ENCODE measurements around the gene TTC22. TPM values are rescaled to one million over a fixed set of nuclear protein-coding genes. Genes with fewer than 3 reads are reported as not detected.

Gene TTC22
- total and polyA plus RNA-seq, 2 of the 4 experiments (the other 2 are of a cell fraction), result not detected

DNA sequence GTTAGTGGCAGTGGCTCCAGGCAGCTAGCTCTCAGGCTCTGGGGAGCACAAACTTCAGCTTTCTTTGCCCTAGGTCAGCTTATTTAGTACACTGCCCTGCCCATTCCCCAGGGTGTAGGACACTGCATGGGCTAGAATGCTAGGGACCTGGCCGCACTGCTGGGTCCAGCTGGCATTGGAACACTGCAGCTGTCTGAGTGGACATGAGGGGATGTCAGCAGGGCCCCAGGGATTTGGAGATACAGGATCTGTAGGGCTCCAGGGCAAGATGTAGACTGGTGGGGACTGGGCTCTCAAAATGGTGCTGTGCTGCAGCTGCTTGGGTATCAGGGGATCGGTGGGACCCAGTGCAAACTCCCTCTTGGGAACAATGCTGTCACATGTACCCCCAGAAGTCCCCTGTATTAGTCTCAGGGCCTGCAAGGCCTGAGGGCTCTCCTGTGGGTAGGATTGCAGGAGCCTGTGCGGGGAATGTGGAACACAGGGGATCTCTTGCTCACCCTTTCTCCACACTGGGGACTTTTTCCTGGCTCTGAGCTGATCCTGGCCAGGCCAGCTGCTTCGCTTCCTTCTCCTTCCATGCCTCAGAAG lies 25.2 kb upstream of the TTC22 start:
- no TSS peak for BruUV-seq (replicated peaks)
- Histone ChIP-seq H2BK20ac (ENCODE audit: low read depth, low read length) (no peak overlapping the region), H3K4me1 (ENCODE audit: control insufficient read depth, insufficient read depth, low read length) (no peaks in the 10 kb centered on the region), H3K9me1 (ENCODE audit: insufficient read depth, low read length) (no peaks in the 10 kb centered on the region), H3K56ac (ENCODE audit: extremely low read depth, insufficient read depth, low read length) (no peak overlapping the region), H2AFZ (replicated peaks; ENCODE audit: low read length, poor library complexity) (no peak overlapping the region), H2BK15ac (ENCODE audit: low read depth, low read length) (no peak overlapping the region), H2BK120ac (ENCODE audit: low read depth, low read length) (no peak overlapping the region), H3K27ac (ENCODE audit: insufficient read depth, low read length) (no peak overlapping the region), H4K20me1 (ENCODE audit: insufficient read depth, low read length) (no peaks in the 10 kb centered on the region), H3K27me3 (ENCODE audit: control insufficient read depth, insufficient read depth, low read length) (peaks cover 17% of the 10 kb centered on the region), H3K4me3 (ENCODE audit: insufficient read depth, low read depth, low read length) (no peak overlapping the region), H3K79me1 (ENCODE audit: low read depth in 1 of 2, low read length in 2 of 2) (no peaks in the 10 kb centered on the region), H3K23ac (ENCODE audit: low read depth, low read length) (no peak overlapping the region), H3K4ac (ENCODE audit: low read depth, low read length) (no peak overlapping the region), H3K36me3 (ENCODE audit: control insufficient read depth, insufficient read depth, low read length) (no peaks in the 10 kb centered on the region), H3K4me2 (ENCODE audit: low read depth, low read length) (no peak overlapping the region), H4K91ac (ENCODE audit: insufficient read depth, low read depth, low read length) (no peak overlapping the region), H2AK5ac (ENCODE audit: low read depth, low read length) (no peak overlapping the region), H2AK9ac (replicated peaks; ENCODE audit: low read depth, low read length, poor library complexity) (no peak overlapping the region), H4K8ac (ENCODE audit: low read depth in 2 of 2, low read length in 2 of 2) (no peak overlapping the region), H3K9me3 (ENCODE audit: control insufficient read depth, insufficient read depth, low read length) (peaks cover 19% of the 10 kb centered on the region), H4K5ac (ENCODE audit: low read depth, low read length) (no peak overlapping the region), H2BK5ac (ENCODE audit: low read depth, low read length, poor library complexity, severe bottlenecking) (no peak overlapping the region), H3K14ac (replicated peaks; ENCODE audit: low read depth, low read length) (no peak overlapping the region), H3K9ac (ENCODE audit: low read depth, low read length) (no peak overlapping the region), H3K18ac (ENCODE audit: low read depth, low read length) (no peak overlapping the region)
- TF ChIP-seq, protein P1, sequence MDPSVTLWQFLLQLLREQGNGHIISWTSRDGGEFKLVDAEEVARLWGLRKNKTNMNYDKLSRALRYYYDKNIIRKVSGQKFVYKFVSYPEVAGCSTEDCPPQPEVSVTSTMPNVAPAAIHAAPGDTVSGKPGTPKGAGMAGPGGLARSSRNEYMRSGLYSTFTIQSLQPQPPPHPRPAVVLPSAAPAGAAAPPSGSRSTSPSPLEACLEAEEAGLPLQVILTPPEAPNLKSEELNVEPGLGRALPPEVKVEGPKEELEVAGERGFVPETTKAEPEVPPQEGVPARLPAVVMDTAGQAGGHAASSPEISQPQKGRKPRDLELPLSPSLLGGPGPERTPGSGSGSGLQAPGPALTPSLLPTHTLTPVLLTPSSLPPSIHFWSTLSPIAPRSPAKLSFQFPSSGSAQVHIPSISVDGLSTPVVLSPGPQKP (IDR thresholded peaks at IDR 0.05; ENCODE audit: borderline replicate concordance, low read depth, low read length), result no peak
- TF ChIP-seq BHLHE40 (IDR thresholded peaks at IDR 0.05; ENCODE audit: low read depth, low read length), result no peak
- no peak for TF ChIP-seq RAD21 (IDR thresholded peaks at IDR 0.05; ENCODE audit: low read length)
- no peak for TF ChIP-seq FOS (IDR thresholded peaks at IDR 0.05; ENCODE audit: low read depth, low read length)
- TF ChIP-seq MAZ (IDR thresholded peaks at IDR 0.05; ENCODE audit: borderline replicate concordance, low read depth, low read length), result no peak
- TF ChIP-seq, protein P2, sequence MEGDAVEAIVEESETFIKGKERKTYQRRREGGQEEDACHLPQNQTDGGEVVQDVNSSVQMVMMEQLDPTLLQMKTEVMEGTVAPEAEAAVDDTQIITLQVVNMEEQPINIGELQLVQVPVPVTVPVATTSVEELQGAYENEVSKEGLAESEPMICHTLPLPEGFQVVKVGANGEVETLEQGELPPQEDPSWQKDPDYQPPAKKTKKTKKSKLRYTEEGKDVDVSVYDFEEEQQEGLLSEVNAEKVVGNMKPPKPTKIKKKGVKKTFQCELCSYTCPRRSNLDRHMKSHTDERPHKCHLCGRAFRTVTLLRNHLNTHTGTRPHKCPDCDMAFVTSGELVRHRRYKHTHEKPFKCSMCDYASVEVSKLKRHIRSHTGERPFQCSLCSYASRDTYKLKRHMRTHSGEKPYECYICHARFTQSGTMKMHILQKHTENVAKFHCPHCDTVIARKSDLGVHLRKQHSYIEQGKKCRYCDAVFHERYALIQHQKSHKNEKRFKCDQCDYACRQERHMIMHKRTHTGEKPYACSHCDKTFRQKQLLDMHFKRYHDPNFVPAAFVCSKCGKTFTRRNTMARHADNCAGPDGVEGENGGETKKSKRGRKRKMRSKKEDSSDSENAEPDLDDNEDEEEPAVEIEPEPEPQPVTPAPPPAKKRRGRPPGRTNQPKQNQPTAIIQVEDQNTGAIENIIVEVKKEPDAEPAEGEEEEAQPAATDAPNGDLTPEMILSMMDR (conservative IDR thresholded peaks at IDR 0.05; ENCODE audit: low read depth, low read length), result no peak
- no peak for TF ChIP-seq MXI1 (IDR thresholded peaks at IDR 0.05; ENCODE audit: borderline replicate concordance, low read depth, low read length)
- no peak for TF ChIP-seq RFX5 (IDR thresholded peaks at IDR 0.05; ENCODE audit: low read depth, low read length)
- no peak for TF ChIP-seq RCOR1 (IDR thresholded peaks at IDR 0.05; ENCODE audit: insufficient replicate concordance, low read length)
- TF ChIP-seq CEBPB (IDR thresholded peaks at IDR 0.05; ENCODE audit: low read depth, low read length), result no peak
- TF ChIP-seq CHD1 (IDR thresholded peaks at IDR 0.05; ENCODE audit: low read depth, low read length), result no peak
- TF ChIP-seq POLR2A (IDR thresholded peaks at IDR 0.05; ENCODE audit: low read depth, low read length), result no peak
- TF ChIP-seq MAFK (IDR thresholded peaks at IDR 0.05; ENCODE audit: low read depth, low read length), result no peak
- no peak for TF ChIP-seq NFE2L2 (IDR thresholded peaks at IDR 0.05; ENCODE audit: low read depth, low read length)
- TF ChIP-seq SMC3 (IDR thresholded peaks at IDR 0.05; ENCODE audit: low read depth, low read length), result no peak
- TF ChIP-seq, protein P3, sequence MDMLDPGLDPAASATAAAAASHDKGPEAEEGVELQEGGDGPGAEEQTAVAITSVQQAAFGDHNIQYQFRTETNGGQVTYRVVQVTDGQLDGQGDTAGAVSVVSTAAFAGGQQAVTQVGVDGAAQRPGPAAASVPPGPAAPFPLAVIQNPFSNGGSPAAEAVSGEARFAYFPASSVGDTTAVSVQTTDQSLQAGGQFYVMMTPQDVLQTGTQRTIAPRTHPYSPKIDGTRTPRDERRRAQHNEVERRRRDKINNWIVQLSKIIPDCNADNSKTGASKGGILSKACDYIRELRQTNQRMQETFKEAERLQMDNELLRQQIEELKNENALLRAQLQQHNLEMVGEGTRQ (IDR thresholded peaks at IDR 0.05; ENCODE audit: low read depth, low read length), result no peak
- in situ Hi-C loops (cut with MboI; ENCODE audit: low sequenced_read_pairs), result no loop called here
- DNase-seq (no peak), ATAC-seq (ENCODE audit: low read depth) (no peak)
- dilution Hi-C loops (cut with HindIII; ENCODE audit: low sequenced_read_pairs, unreplicated experiment), result no loop called here
- intact Hi-C loops (cut with micrococcal nuclease), result no loop called here
- no CpG with 5 or more reads among the region's 4 CpGs for WGBS, 2 experiments (ENCODE audit: extremely low coverage in 2 of 2, insufficient read length in 1 of 2)
- ChIA-PET POLR2A (ENCODE audit: unreplicated experiment) (no interaction called here), CTCF (no interaction called here)

All from IMR-90 (cell line).